ENCODE measurements around the gene ZNF608. TPM values are rescaled to one million over a fixed set of nuclear protein-coding genes. Genes with fewer than 3 reads are reported as not detected.

The ZNF608 gene
- total RNA-seq, 1 experiment from 2014 or later: 0.95 TPM

DNA sequence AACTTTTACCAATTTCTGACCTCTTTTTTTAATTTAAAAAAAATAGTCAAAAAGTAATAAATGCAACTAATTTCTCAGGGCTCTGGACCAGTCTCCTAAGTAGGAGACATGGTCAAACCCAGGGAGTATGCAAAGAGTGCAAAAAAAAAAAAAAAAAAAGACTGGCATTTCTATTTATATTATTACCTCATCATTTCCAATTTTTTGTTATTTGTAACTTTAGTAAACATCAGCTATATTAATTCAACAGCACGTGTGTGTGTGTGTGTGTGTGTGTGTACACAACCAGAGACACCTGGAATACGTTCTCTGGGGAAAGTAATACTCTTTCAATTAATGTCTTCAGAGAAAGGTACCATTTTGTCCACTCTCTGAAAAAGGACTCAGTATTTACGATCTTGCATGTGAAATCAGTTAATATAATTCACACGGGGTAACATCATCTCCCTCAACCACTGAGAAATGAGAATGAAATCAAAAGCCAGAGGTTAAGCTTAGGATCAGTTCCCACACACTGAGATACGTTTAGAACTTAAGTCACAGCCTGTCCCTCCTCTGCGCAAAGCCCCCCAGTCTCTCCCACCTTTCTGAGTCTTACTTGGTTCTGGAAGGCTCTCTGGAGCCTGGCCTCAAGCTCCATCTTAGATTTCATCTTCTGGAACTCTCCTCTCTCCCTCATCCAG lies 21.9 kb downstream of the ZNF608 start:
- Histone ChIP-seq H3K9me3 (ENCODE audit: low read length) (no peaks in the 10 kb centered on the region), H3K4me2 (ENCODE audit: low read length) (no peak overlapping the region), H3K9me2 (replicated peaks; ENCODE audit: low read length) (no peaks in the 10 kb centered on the region), H3K4me1 (ENCODE audit: insufficient read depth, low read length) (no peaks in the 10 kb centered on the region), H2AFZ (ENCODE audit: low read length) (no peak overlapping the region), H3F3A (ENCODE audit: low read length, unreplicated experiment) (no peaks in the 10 kb centered on the region), H3K79me2 (ENCODE audit: low read length) (no peaks in the 10 kb centered on the region), H3K4me3 (ENCODE audit: low read length) (no peak overlapping the region), H3K9ac (ENCODE audit: low read length) (no peak overlapping the region), H3K27me3 (ENCODE audit: low read length) (no peaks in the 10 kb centered on the region), H4K20me1 (ENCODE audit: low read length) (no peaks in the 10 kb centered on the region), H3K36me3 (ENCODE audit: low read depth, low read length) (no peaks in the 10 kb centered on the region), H3K27ac (ENCODE audit: low read length) (no peak overlapping the region)
- TF ChIP-seq EZH2phosphoT487 (IDR thresholded peaks at IDR 0.05; ENCODE audit: borderline replicate concordance, low read length): no peak
- no peak for TF ChIP-seq EZH2 (IDR thresholded peaks at IDR 0.05; ENCODE audit: low read length, unreplicated experiment)
- TF ChIP-seq, protein P1, sequence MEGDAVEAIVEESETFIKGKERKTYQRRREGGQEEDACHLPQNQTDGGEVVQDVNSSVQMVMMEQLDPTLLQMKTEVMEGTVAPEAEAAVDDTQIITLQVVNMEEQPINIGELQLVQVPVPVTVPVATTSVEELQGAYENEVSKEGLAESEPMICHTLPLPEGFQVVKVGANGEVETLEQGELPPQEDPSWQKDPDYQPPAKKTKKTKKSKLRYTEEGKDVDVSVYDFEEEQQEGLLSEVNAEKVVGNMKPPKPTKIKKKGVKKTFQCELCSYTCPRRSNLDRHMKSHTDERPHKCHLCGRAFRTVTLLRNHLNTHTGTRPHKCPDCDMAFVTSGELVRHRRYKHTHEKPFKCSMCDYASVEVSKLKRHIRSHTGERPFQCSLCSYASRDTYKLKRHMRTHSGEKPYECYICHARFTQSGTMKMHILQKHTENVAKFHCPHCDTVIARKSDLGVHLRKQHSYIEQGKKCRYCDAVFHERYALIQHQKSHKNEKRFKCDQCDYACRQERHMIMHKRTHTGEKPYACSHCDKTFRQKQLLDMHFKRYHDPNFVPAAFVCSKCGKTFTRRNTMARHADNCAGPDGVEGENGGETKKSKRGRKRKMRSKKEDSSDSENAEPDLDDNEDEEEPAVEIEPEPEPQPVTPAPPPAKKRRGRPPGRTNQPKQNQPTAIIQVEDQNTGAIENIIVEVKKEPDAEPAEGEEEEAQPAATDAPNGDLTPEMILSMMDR (conservative IDR thresholded peaks at IDR 0.05; ENCODE audit: low read depth, low read length): no peak
- intact Hi-C loops (cut with micrococcal nuclease): no loop called here
- CTCF ChIA-PET: no interaction called here
- ATAC-seq: no peak
- no peak for DNase-seq
- no TSS peak for BruUV-seq (replicated peaks)
- POLR2A ChIA-PET (ENCODE audit: unreplicated experiment): no interaction called here

DNA sequence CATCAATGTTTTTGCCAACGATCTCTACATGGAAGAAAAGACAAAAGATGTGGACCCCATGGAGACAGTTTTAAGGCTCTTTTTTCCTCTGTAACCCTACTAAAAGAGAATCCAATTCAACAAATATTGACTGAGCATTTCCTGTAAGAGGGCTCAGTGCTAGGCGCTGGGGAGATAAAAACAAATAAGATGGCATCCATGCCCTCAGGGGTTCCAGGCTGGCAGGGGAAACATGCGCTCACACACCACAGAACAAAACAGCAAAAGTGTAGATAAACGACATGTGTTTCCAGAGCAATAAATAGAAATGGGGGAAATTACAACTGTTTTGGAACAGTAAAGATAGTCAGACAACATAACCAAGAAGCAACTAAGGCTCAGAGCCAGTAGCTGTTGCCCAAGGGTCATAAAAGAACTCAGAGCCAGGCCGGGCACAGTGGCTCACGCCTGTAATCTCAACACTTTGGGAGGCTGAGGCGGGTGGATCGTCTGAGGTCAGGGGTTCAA lies 25.2 kb downstream of the ZNF608 start:
- H3K4me3 ChIP-seq (ENCODE audit: low read length): no peak overlapping the region
- ATAC-seq (no peak), DNase-seq (no peak)
- intact Hi-C loops (cut with micrococcal nuclease): no loop called here
- no peaks in the 10 kb centered on the region for H3K9me2 ChIP-seq (replicated peaks; ENCODE audit: low read length)
- H3K79me2 ChIP-seq (ENCODE audit: low read length): no peaks in the 10 kb centered on the region
- BruUV-seq (replicated peaks): no TSS peak
- H2AFZ ChIP-seq (ENCODE audit: low read length): no peak overlapping the region
- POLR2A ChIA-PET (ENCODE audit: unreplicated experiment): no interaction called here
- TF ChIP-seq, protein P1 (conservative IDR thresholded peaks at IDR 0.05; ENCODE audit: low read depth, low read length): no peak
- no peak for TF ChIP-seq EZH2phosphoT487 (IDR thresholded peaks at IDR 0.05; ENCODE audit: borderline replicate concordance, low read length)
- TF ChIP-seq EZH2 (IDR thresholded peaks at IDR 0.05; ENCODE audit: low read length, unreplicated experiment): no peak
- CTCF ChIA-PET: no interaction called here
- no peaks in the 10 kb centered on the region for H3K36me3 ChIP-seq (ENCODE audit: low read depth, low read length)
- no peaks in the 10 kb centered on the region for H3K4me1 ChIP-seq (ENCODE audit: insufficient read depth, low read length)
- H3K4me2 ChIP-seq (ENCODE audit: low read length): no peak overlapping the region
- H3F3A ChIP-seq (ENCODE audit: low read length, unreplicated experiment): no peaks in the 10 kb centered on the region
- H3K27ac ChIP-seq (ENCODE audit: low read length): no peak overlapping the region
- no peaks in the 10 kb centered on the region for H4K20me1 ChIP-seq (ENCODE audit: low read length)
- no peak overlapping the region for H3K9ac ChIP-seq (ENCODE audit: low read length)
- H3K9me3 ChIP-seq (ENCODE audit: low read length): no peaks in the 10 kb centered on the region
- H3K27me3 ChIP-seq (ENCODE audit: low read length): no peaks in the 10 kb centered on the region

DNA sequence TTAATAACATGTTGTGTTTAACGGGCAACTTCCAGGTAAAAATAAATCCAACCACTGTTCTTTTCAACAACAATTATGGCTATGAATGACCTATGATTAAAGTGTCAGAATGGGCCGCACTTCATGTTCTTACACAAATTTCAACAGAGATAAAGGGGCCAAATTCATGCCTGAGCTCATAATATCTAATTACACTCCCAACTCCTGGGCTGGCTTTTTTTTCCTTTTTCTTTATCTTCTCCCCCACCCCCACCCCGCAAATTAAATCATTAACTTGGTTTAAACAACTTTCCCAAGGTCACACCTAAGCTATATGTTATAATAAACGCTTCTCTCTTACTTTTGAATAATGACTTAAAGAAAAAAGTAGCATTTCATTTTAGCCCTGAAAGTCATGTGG lies 25.8 kb downstream of the ZNF608 start:
- no peaks in the 10 kb centered on the region for H3K79me2 ChIP-seq (ENCODE audit: low read length)
- no peak overlapping the region for H3K27ac ChIP-seq (ENCODE audit: low read length)

More for the DNA sequence above, 25.8 kb downstream of the ZNF608 start:
- TF ChIP-seq, protein P1 (conservative IDR thresholded peaks at IDR 0.05; ENCODE audit: low read depth, low read length): no peak
- TF ChIP-seq EZH2 (IDR thresholded peaks at IDR 0.05; ENCODE audit: low read length, unreplicated experiment): no peak
- TF ChIP-seq EZH2phosphoT487 (IDR thresholded peaks at IDR 0.05; ENCODE audit: borderline replicate concordance, low read length): no peak
- ATAC-seq (no peak), DNase-seq (no peak)
- CTCF ChIA-PET: no interaction called here
- no peaks in the 10 kb centered on the region for H3K9me2 ChIP-seq (replicated peaks; ENCODE audit: low read length)
- no peaks in the 10 kb centered on the region for H3K9me3 ChIP-seq (ENCODE audit: low read length)
- H2AFZ ChIP-seq (ENCODE audit: low read length): no peak overlapping the region
- no peaks in the 10 kb centered on the region for H3K4me1 ChIP-seq (ENCODE audit: insufficient read depth, low read length)
- POLR2A ChIA-PET (ENCODE audit: unreplicated experiment): no interaction called here
- no peak overlapping the region for H3K9ac ChIP-seq (ENCODE audit: low read length)
- H3K4me3 ChIP-seq (ENCODE audit: low read length): no peak overlapping the region
- H4K20me1 ChIP-seq (ENCODE audit: low read length): no peaks in the 10 kb centered on the region
- intact Hi-C loops (cut with micrococcal nuclease): no loop called here
- no TSS peak for BruUV-seq (replicated peaks)
- H3K27me3 ChIP-seq (ENCODE audit: low read length): no peaks in the 10 kb centered on the region
- no peaks in the 10 kb centered on the region for H3K36me3 ChIP-seq (ENCODE audit: low read depth, low read length)
- H3K4me2 ChIP-seq (ENCODE audit: low read length): no peak overlapping the region
- no peaks in the 10 kb centered on the region for H3F3A ChIP-seq (ENCODE audit: low read length, unreplicated experiment)

All from PC-3 (cell line).